Measurements from ENCODE around the gene IFT74.

DNA sequence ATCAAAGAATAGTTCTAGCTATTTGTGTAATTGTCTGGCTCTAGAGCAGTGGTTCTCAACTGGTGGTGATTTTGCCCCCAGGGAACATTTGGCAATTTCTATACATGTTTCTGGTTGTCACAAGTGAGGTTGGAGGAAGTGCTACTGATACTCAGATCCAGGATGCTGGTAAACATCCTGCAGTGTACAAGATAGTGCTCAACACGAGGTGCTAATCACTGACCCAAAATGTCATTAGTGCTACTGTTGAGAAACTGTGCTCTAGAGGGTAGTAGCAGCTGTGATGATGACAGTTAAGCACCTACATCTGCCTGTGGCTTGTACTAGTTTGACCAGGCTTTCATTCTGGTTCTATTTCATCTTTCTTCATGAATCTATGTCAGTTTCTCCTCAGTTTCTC is 27.1 kb downstream of the IFT74 start:
- no peak for TF ChIP-seq CTCF (IDR thresholded peaks at IDR 0.05)
- TF ChIP-seq POLR2AphosphoS5 (IDR thresholded peaks at IDR 0.05) = no peak
